NCI-H1048 (cell line): ENCODE data around the gene GLIS1.

ENCODE experiments used
- DNase-seq: peaks from one replicate; lab custom pipeline; 2025; lab: John Stamatoyannopoulos, UW

The GLIS1 gene

DNA sequence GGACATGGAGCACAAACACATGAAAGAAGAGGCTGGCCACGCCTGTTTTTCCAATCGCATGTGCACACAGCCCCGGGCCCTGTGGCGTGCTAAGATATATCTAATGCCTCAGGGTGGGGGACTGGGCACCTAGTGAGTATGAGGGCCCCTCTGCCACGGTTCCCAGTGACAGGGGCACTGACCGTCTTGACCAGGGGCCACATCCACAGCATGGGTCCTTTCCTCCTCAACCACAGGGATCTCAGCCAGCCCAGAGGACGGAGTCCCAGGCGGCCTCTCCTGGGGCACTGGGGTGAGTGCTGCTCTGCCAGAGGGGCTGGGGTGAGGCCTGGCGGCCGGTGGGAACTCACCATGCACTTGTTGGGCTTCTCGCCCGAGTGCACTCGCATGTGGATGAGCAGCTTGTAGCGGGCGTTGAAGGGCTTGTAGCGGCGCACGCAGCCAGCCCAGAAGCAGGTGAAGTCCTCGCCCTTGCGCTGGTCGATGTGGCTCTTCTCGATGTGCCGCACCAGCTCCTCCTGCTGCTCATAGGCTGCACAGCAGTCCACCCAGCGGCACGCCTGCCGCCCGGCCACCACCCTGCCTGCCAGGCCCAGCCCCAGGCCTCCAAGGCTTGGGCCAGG lies 145.1 kb downstream of the GLIS1 start:
- no peak for DNase-seq

DNA sequence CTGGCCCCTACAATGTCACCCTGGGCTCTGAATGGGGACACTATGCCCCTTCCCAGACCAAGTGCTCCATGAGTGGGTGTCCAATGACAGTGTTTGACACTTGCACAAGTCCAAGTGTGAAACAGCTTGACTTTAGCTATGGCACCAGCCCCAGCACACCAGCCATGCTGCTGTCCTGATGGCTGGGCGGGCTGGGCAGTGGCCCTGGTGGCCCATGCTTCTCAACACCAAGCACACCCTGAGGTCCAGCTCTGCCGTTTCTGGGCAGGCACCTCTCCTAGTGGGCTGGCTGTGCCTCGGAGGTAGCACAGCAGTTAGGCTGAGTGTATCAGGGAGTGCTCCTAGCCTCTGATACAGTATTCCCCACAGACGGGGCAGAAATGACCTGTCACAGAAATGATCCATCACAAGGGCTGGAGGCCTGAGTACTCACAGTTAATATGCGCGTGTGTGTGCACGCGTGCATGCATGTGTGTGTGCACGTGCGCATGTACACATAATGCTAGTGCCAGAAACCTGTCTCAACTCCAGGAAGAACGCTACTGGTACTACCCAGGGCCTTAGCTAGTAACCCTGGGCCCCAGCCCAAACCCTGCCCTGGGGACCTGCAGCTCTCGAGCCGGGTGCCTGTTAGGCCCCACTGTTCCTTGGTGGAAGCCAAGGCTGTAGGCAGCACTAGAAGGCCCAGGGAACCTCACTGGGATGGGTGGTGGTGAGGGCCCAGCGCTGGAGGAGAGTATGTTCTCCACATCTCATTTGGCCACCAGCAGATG lies 145.8 kb downstream of the GLIS1 start:
- DNase-seq: no peak

GRCh38 chr1:53592521-53592982 lies 146.4 kb downstream of the GLIS1 start:
- DNase-seq: no peak

GRCh38 chr1:53591924-53592323 lies 147.0 kb downstream of the GLIS1 start:
- DNase-seq: no peak

DNA sequence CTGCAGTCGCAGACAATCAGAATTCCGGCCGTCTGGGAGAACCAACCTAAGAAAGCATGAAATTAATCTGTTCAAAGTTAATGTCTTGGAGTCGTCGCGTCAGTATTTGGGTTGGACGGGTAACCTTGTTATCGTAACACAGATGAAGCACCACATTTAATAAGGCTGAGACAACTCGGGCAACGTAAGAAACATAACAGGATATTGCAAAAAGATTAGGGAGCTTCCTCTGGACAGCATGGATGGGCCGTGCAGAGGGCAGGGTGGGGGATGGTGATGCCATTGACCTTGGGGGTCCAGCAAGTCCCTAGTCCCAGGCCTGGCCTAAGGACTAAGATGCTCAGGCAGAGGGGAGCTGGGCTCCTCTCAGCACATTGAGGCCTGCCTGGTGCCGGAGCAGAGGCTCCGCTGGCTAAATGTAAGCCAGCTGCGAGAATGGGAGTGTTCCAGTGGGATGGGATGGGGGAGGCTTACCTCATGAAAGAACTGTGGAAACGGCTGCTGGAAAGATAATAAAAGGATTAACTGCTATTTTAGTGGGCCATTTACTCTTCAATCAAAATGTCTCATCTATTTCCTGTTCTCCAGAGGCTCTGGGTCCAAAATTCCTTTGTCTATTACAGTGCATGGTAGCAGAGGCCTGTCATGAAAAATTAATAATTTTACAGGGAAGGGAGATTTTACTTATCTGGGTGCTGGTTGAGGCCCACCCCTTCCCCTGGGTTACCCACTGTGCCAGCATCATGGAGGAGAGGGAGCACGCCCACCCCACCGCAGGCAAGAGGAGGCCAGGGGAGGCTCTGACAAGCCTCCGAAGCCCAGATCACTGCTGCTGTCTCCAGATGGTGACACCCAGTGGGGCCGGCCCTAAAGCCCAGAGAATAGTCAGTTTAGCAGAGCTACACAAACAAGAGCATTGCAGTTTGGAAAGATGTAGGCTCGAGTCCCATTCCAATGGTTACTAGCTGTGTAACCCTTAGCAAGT lies 148.1 kb downstream of the GLIS1 start:
- no peak for DNase-seq

DNA sequence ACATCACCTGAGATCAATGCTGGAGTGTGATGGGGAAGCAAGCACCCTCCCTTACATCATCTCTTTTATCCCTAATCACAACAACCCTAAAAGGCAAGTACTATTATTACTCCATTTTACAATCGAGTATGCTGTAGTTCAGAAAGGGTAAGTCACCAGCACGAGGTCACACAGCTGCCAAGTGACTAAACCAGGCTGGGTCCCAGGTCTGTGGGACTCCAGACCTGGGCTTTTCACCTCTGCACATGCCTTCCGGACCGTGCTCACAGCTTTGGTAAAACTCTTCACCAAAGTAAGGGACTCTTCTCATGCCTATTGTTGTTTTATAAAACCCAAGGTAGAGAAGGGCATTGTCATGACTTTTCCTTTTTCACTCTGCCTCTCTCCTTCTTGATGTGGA lies 148.9 kb downstream of the GLIS1 start:
- DNase-seq: no peak

- DNase-seq: no peak
Observed at GRCh38 chr1:53589043-53589887, 149.7 kb downstream of the GLIS1 start.

DNA sequence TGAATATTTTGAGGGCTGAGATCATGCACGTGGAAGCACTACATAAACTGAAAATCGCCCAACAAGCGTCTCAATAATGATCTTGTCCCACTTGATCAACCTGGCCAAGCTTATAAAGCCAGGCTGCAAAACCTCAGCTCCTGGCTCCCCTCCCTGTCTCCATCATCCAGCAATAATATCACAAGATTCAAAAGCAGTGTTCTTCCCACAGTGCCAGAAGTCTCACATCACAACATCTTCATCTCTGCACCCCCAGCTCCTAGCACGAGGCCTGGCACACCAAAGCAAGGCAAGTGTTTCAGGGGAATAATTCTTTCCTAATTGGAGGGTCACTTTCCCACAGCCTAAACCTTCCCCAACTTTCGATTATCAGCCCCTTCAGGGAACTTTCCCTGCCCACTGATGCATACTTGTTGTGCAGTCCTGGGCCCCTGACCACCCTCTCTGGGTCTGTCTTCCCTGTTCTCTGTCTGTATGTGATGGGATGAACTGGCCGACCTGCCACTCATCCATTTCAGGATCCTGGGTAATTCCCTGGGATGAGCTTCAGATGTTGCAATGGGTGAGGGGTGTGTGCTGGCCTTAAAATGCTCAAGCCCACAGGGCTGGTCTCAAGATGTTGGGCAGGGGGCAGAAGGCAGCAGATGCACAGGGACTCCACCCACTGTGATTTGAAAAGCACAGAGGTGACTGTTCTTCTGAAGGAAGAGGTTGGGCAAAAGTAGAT lies 150.7 kb downstream of the GLIS1 start:
- no peak for DNase-seq

DNA sequence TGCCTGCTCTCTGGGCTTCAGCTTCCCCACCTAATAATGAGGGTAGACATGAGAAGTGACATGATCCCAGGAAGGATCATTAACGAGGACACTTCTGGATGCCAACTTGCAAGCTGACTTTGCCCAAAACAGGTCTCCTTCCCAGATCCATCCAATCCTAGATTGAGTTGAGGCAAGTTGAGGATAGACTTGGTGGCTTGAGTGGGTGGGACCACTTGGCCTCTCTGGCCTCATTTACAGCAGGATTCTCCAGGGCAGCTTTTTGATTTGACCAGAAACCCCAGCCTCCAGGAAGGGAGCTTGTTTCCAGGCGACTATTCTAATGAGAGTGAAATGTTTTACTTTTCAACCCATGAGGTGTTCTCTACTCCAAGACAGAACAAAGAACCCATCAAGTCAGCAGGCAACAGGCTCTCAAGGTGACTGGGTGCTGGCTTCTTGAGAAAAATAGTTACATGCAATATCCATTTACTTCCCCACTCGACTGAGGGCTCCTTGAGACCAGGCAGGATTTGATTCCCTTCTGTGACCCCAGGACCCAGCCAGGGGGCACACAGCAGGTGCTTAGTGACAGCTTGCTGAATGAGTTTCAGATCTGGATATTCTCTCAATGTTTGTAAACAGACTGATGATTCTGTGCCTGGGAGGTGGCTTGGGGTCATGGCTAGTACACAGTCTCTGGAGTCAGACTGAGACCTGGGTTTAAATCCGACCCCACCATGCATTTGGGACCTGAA lies 151.5 kb downstream of the GLIS1 start:
- no peak for DNase-seq

DNA sequence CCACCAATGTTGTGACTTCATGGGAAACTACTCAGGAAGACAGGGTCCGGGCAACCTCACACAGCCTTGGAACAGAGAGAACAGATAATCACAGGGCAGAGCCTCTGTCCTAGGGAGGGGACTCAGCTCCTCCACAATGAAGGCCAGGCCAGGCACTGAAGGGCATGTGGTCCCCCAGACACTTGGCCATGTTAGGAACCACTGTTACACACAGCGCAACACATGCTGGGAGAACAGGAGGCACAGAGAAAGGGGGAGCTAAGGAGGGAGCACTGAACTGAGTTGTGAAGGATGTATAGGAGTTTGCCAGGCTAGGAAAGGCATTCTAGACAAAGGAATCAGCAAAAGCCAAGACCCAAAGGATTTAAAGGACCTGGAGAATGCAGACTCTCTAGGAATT lies 152.2 kb downstream of the GLIS1 start:
- no peak for DNase-seq

- no peak for DNase-seq
Observed at GRCh38 chr1:53585565-53585964, 153.4 kb downstream of the GLIS1 start.

- no peak for DNase-seq
Observed at GRCh38 chr1:53585129-53585528, 153.8 kb downstream of the GLIS1 start.

- no peak for DNase-seq
Observed at GRCh38 chr1:53584777-53585107, 154.2 kb downstream of the GLIS1 start.

DNA sequence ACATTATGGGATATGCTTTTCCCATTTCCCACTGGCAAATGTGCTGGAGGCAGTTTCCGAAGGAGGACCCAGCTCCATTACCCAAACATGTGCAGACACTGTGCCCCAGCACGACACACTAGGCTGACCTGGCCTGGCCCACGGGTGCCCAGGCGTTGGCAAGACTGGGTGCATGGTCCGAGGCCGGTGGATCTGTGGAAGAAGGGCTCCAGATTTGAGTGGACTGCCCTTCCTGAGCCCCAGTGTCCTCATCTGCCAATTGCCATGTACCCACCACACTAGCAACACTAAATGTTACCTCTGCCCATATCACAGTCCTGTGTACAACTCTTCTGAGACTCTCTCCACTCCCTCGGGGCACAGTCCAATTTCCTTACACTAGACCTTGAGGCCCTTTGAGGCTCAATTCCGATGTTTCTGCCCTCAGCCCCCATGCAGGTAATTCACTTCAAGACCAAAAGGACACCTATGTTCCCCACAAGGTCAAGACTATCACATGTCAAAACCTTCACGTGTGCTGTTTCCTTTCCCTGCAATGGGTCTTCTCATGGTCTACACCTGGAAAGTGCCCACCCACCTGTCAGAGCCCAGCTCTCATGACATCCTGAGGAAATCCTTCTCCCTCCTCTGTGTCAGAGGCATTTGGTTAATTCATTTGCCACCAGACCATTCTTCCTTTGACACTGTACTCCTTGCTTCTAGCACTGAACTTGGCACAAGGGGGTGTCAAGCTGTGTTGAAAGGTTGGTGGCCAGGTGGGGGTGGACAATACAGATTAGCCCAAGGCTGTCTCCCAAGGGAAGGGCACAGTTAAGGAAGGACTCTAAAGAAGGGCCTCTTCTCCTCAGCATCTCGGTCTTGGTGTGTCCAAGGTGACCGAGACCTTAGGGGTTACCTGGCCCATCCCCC lies 154.8 kb downstream of the GLIS1 start:
- no peak for DNase-seq

GRCh38 chr1:53583021-53583867 lies 155.7 kb downstream of the GLIS1 start:
- no peak for DNase-seq

DNA sequence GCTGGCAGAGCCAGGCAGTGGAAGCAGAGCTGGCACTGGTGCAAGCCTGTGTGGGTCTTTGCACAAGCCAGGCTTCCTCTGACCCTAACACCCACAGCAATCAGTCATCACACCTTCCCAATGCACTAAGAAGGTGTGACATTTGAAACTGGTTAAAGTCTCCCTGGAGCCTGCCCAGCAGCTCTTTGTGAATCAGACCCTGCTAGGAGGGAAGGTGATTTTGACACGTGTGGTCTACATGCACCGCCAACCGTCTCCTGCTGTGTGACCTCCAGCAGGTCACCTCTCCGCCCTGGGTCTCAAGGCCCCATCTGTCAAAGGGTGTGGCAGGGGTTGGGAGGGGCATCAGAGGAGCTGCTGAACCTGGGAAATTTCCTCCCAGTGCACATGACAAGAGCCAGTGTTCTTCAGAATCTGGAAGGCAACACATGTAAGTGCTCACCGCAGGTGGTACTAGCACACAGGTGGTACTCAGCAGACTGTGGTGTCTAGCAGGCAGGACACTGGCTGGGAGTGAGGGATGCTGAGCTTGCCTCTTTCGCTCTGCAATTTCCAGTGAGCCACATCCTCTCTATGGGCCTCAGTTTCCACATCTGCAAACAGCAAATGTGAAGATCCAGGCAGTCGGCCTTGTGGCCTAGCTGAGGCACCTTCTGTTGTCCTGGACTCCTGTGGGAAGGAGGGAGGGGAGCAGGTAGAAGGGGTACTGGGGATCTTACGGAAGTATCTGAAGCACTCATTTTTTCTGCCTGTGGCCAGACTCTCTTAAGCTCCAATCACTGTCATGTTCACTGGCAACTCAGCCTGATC lies 156.5 kb downstream of the GLIS1 start:
- no peak for DNase-seq

- no peak for DNase-seq
Observed at GRCh38 chr1:53581476-53581875, 157.5 kb downstream of the GLIS1 start.
